IMR-90 (cell line): ENCODE measurements around the gene PRPF40B. TPM values are rescaled to one million over a fixed set of nuclear protein-coding genes. Genes with fewer than 3 reads are reported as not detected.

Experiments used
- ATAC-seq: fragments of 200-7000 bp; cut with Tn5 transposase; 2 replicates; pipeline ENCODE4 v1.9.1; 2020; ENCODE audit warnings: low read depth, mild to moderate bottlenecking, moderate library complexity
- BruUV-seq: library from RNA; stranded (reverse); fragments of 400-500 nt; replicated peaks from 2 replicates; lab custom pipeline; 2021; lab: Mats Ljungman, UMichigan
- CTCF ChIA-PET: fragments of 300-600 bp; formaldehyde crosslinking; extraction: SDS; loops from one replicate; lab custom pipeline; 2021; ENCODE audit warnings: antibody characterized with exemption; lab: Yijun Ruan, JAX
- POLR2A ChIA-PET: fragments of 300-600 bp; sonication (Branson Sonifier 250); formaldehyde crosslinking; loops from one replicate; lab custom pipeline; 2022; ENCODE audit warnings: antibody characterized with exemption; ENCODE audit not compliant: unreplicated experiment; lab: Charles Lee
- DNase-seq: peaks from one replicate; pipeline ENCODE4 v3.0.0; 2013
- H2AFZ ChIP-seq: replicated peaks from 2 replicates; pipeline ENCODE3; 2013; ENCODE audit warnings: low read length, mild to moderate bottlenecking; ENCODE audit not compliant: poor library complexity
- H2AK5ac ChIP-seq: 2 replicates; pipeline ENCODE4 v1.6.1; 2013; ENCODE audit warnings: low read depth, low read length, inconsistent platforms
- H2AK9ac ChIP-seq: replicated peaks from 2 replicates; pipeline ENCODE3; 2013; ENCODE audit warnings: mild to moderate bottlenecking, low read depth, low read length, moderate library complexity; ENCODE audit not compliant: poor library complexity
- H2BK120ac ChIP-seq: 2 replicates; pipeline ENCODE4 v1.6.1; 2013; ENCODE audit warnings: low read depth, low read length, inconsistent platforms
- H2BK15ac ChIP-seq: 3 replicates; pipeline ENCODE4 v1.6.1; 2013; ENCODE audit warnings: low read depth, low read length, inconsistent platforms
- H2BK20ac ChIP-seq: 2 replicates; pipeline ENCODE4 v1.6.1; 2013; ENCODE audit warnings: low read depth, mild to moderate bottlenecking, inconsistent platforms, low read length, moderate library complexity
- H2BK5ac ChIP-seq: 2 replicates; pipeline ENCODE4 v1.6.1; 2013; ENCODE audit warnings: mild to moderate bottlenecking, low read depth, low read length, inconsistent platforms; ENCODE audit not compliant: poor library complexity, severe bottlenecking
- H3K14ac ChIP-seq: replicated peaks from 2 replicates; pipeline ENCODE4 v1.6.1; 2013; ENCODE audit warnings: low read depth, low read length, inconsistent platforms
- H3K18ac ChIP-seq: 2 replicates; pipeline ENCODE4 v1.6.1; 2013; ENCODE audit warnings: low read depth, low read length, control low read depth
- H3K23ac ChIP-seq: 2 replicates; pipeline ENCODE4 v1.6.1; 2013; ENCODE audit warnings: low read depth, low read length, inconsistent platforms
- H3K27ac ChIP-seq: 2 replicates; pipeline ENCODE4 v1.5.1; 2013; ENCODE audit warnings: mild to moderate bottlenecking, control low read depth, low read length; ENCODE audit not compliant: insufficient read depth
- H3K27me3 ChIP-seq: 2 replicates; pipeline ENCODE4 v1.6.1; 2013; ENCODE audit warnings: low read length; ENCODE audit not compliant: control insufficient read depth, insufficient read depth
- H3K36me3 ChIP-seq: 2 replicates; pipeline ENCODE4 v1.6.1; 2013; ENCODE audit warnings: low read length, mixed read lengths; ENCODE audit not compliant: control insufficient read depth, insufficient read depth
- H3K4ac ChIP-seq: 2 replicates; pipeline ENCODE4 v1.6.1; 2013; ENCODE audit warnings: low read depth, low read length, inconsistent platforms
- H3K4me1 ChIP-seq: 2 replicates; pipeline ENCODE4 v1.6.1; 2013; ENCODE audit warnings: low read length, mixed read lengths; ENCODE audit not compliant: control insufficient read depth, insufficient read depth
- H3K4me2 ChIP-seq: 2 replicates; pipeline ENCODE4 v1.6.1; 2013; ENCODE audit warnings: low read depth, mild to moderate bottlenecking, control low read depth, low read length, moderate library complexity
- H3K4me3 ChIP-seq: 2 replicates; pipeline ENCODE4 v1.5.1; 2013; ENCODE audit warnings: low read depth, mild to moderate bottlenecking, control low read depth, low read length, moderate library complexity; ENCODE audit not compliant: insufficient read depth
- H3K56ac ChIP-seq: 2 replicates; pipeline ENCODE4 v1.6.1; 2013; ENCODE audit warnings: low read length, inconsistent platforms; ENCODE audit not compliant: insufficient read depth; ENCODE audit errors: extremely low read depth
- H3K79me1 ChIP-seq, 2 experiments: 2 replicates each; pipeline ENCODE4 v1.6.1; 2013; ENCODE audit warnings: low read length in 2 of 2, inconsistent platforms in 1 of 2, low read depth in 1 of 2
- H3K9ac ChIP-seq: 2 replicates; pipeline ENCODE4 v1.6.1; 2013; ENCODE audit warnings: low read depth, low read length, control low read depth
- H3K9me1 ChIP-seq: 2 replicates; pipeline ENCODE4 v1.6.1; 2013; ENCODE audit warnings: low read length, inconsistent platforms; ENCODE audit not compliant: insufficient read depth
- H3K9me3 ChIP-seq: 2 replicates; pipeline ENCODE4 v1.6.1; 2013; ENCODE audit warnings: low read length; ENCODE audit not compliant: control insufficient read depth, insufficient read depth
- H4K20me1 ChIP-seq: 2 replicates; pipeline ENCODE4 v1.6.1; 2013; ENCODE audit warnings: low read length, inconsistent platforms; ENCODE audit not compliant: insufficient read depth
- H4K5ac ChIP-seq: 2 replicates; pipeline ENCODE4 v1.6.1; 2013; ENCODE audit warnings: mild to moderate bottlenecking, low read depth, low read length, control low read depth
- H4K8ac ChIP-seq, 2 experiments: 2 replicates each; pipeline ENCODE4 v1.6.1; 2013; ENCODE audit warnings: low read depth in 2 of 2, low read length in 2 of 2, control low read depth in 1 of 2, inconsistent platforms in 1 of 2
- H4K91ac ChIP-seq: 2 replicates; pipeline ENCODE4 v1.6.1; 2013; ENCODE audit warnings: low read depth, low read length, inconsistent platforms; ENCODE audit not compliant: insufficient read depth
- BHLHE40 ChIP-seq: fragments of 150-350 bp; IDR thresholded peaks from 2 replicates; pipeline ENCODE4 v1.6.1; 2016; ENCODE audit warnings: mild to moderate bottlenecking, low read depth, low read length
- CEBPB ChIP-seq: IDR thresholded peaks from 2 replicates; pipeline ENCODE4 v1.6.1; 2012; ENCODE audit warnings: low read depth, low read length, improper control_type of control experiment
- CTCF ChIP-seq: conservative IDR thresholded peaks from 2 replicates; pipeline ENCODE4 v1.5.1; 2012; ENCODE audit warnings: mild to moderate bottlenecking, low read depth, low read length, improper control_type of control experiment
- ELK1 ChIP-seq: fragments of 150-350 bp; IDR thresholded peaks from 2 replicates; pipeline ENCODE4 v1.6.1; 2016; ENCODE audit warnings: low read depth, mild to moderate bottlenecking, low read length, moderate library complexity, borderline replicate concordance
- MXI1 ChIP-seq: IDR thresholded peaks from 2 replicates; pipeline ENCODE4 v1.6.1; 2012; ENCODE audit warnings: low read depth, mild to moderate bottlenecking, low read length, moderate library complexity, borderline replicate concordance
- NFE2L2 ChIP-seq: fragments of 150-350 bp; IDR thresholded peaks from 2 replicates; pipeline ENCODE4 v1.6.1; 2016; ENCODE audit warnings: low read depth, mild to moderate bottlenecking, low read length
- RCOR1 ChIP-seq: IDR thresholded peaks from 2 replicates; pipeline ENCODE4 v1.6.1; 2012; ENCODE audit warnings: mild to moderate bottlenecking, low read length, improper control_type of control experiment; ENCODE audit not compliant: insufficient replicate concordance
- SMC3 ChIP-seq: fragments of 150-350 bp; IDR thresholded peaks from 2 replicates; pipeline ENCODE4 v1.6.1; 2016; ENCODE audit warnings: low read depth, mild to moderate bottlenecking, antibody characterized with exemption, low read length, moderate library complexity
- USF2 ChIP-seq: fragments of 150-350 bp; IDR thresholded peaks from 2 replicates; pipeline ENCODE4 v1.6.1; 2017; ENCODE audit warnings: mild to moderate bottlenecking, antibody characterized with exemption, low read length, low read depth
- whole genome bisulfite sequencing, 2 experiments: methylation state at CpG; one replicate each; pipeline versions ENCODE4 v1.1.5 to v1.1.7; 2013; ENCODE audit warnings: missing lambda C conversion rate in 2 of 2; ENCODE audit not compliant: insufficient read length in 1 of 2; ENCODE audit errors: extremely low coverage in 2 of 2; 5-methylcytosine and 5-hydroxymethylcytosine counted together
- dilution Hi-C: fragments of 300-500 bp; cut with HindIII; formaldehyde crosslinking; loops from one replicate; pipeline ENCODE4 v1.14.3; 2018; ENCODE audit warnings: low sequenced_read_pairs; ENCODE audit not compliant: unreplicated experiment
- in situ Hi-C: fragments of 300-500 bp; cut with MboI; formaldehyde crosslinking; loops from 3 replicates; pipeline ENCODE4 v1.14.3; 2019; ENCODE audit warnings: low sequenced_read_pairs, inconsistent platforms, mixed read lengths
- intact Hi-C: fragments of 100-400 bp; cut with micrococcal nuclease; formaldehyde crosslinking; loops from 2 replicates; pipeline ENCODE4 v1.10.0; 2022
- polyA plus RNA-seq, 3 experiments: library from polyadenylated mRNA; depleted of rRNA; stranded (reverse); fragments of >200 nt; gene quantifications; 2 replicates each; pipeline ENCODE4 v1.2.3, GENCODE V29; 2012; ENCODE audit warnings: low replicate concordance in 1 of 3
- total RNA-seq: library from RNA; depleted of rRNA; stranded (reverse); fragments of >200 nt; gene quantifications from 2 replicates; pipeline ENCODE4 v1.2.3, GENCODE V29; 2012

PRPF40B gene
- total and polyA plus RNA-seq, 2 of the 4 experiments (the other 2 are of a cell fraction), result 5.0 to 11.8 TPM

- no peak overlapping the region for H4K5ac ChIP-seq
- H4K91ac ChIP-seq, result no peak overlapping the region
- no peak overlapping the region for H3K23ac ChIP-seq
- no peak overlapping the region for H2BK20ac ChIP-seq
- H2AFZ ChIP-seq, result no peak overlapping the region
- no peak overlapping the region for H4K8ac ChIP-seq
- ChIA-PET POLR2A (no interaction called here), CTCF (interaction anchor here (1.5 kb wide), 1 partner anchor 46 kb away, joined by 3 read pairs; no protein-coding TSS in a partner anchor)
- TF ChIP-seq CTCF (no peak), USF2 (no peak), ELK1 (no peak), MXI1 (no peak), CEBPB (no peak), RCOR1 (no peak), NFE2L2 (no peak), SMC3 (no peak), BHLHE40 (no peak)
- in situ Hi-C loops, result no loop called here
- no peak overlapping the region for H2AK9ac ChIP-seq
- no peak overlapping the region for H2BK120ac ChIP-seq
- no peak overlapping the region for H2BK15ac ChIP-seq
- H2BK5ac ChIP-seq, result no peak overlapping the region
- no peak overlapping the region for H3K4me2 ChIP-seq
- peaks cover 37% of the 10 kb centered on the region for H3K9me1 ChIP-seq
- H3K14ac ChIP-seq, result no peak overlapping the region
- no peak overlapping the region for H3K4ac ChIP-seq
- intact Hi-C loops, result no loop called here
- no peak overlapping the region for H3K4me3 ChIP-seq
- peaks cover 27% of the 10 kb centered on the region for H3K36me3 ChIP-seq
- no TSS peak for BruUV-seq
- no peaks in the 10 kb centered on the region for H3K9me3 ChIP-seq
- peaks cover 15% of the 10 kb centered on the region for H3K4me1 ChIP-seq
- H3K79me1 ChIP-seq, result peaks cover 33 to 64% of the 10 kb centered on the region in 2 experiments
- H3K9ac ChIP-seq, result no peak overlapping the region
- H3K27ac ChIP-seq, result no peak overlapping the region
- no peak overlapping the region for H3K56ac ChIP-seq
- no peaks in the 10 kb centered on the region for H4K20me1 ChIP-seq
- no CpG with 5 or more reads among the region's 1 CpG for WGBS, 2 experiments
- DNase-seq (no peak), ATAC-seq (no peak)
- dilution Hi-C loops, result no loop called here
- no peak overlapping the region for H3K18ac ChIP-seq
- no peak overlapping the region for H2AK5ac ChIP-seq
- H3K27me3 ChIP-seq, result no peaks in the 10 kb centered on the region
Observed at GRCh38 chr12:49659753-49660152, 36.4 kb downstream of the PRPF40B start.
